Suprapubic skin (tissue), 4 donors: Measurements from ENCODE around the gene GAK. TPM values are rescaled to one million over a fixed set of nuclear protein-coding genes. Genes with fewer than 3 reads are reported as not detected.

ENCODE experiments used
- DNase-seq, 2 donors: peaks; one replicate each; pipeline ENCODE4 v3.0.0-alpha.2; 2019; ENCODE audit warnings: low spot score in 2 of 2
- H3K27ac ChIP-seq: fragments of 200-600 bp; sonication (generic); one replicate; pipeline ENCODE4 v1.5.1; 2019
- H3K27me3 ChIP-seq: fragments of 200-600 bp; sonication (generic); one replicate; pipeline ENCODE4 v1.5.1; 2019
- H3K36me3 ChIP-seq: fragments of 200-600 bp; sonication (generic); one replicate; pipeline ENCODE4 v1.5.1; 2019
- H3K4me1 ChIP-seq: fragments of 200-600 bp; sonication (generic); one replicate; pipeline ENCODE4 v1.5.1; 2019
- H3K4me3 ChIP-seq: fragments of 200-600 bp; sonication (generic); one replicate; pipeline ENCODE4 v1.5.1; 2019; ENCODE audit warnings: mild to moderate bottlenecking
- H3K9me3 ChIP-seq: fragments of 200-600 bp; sonication (generic); one replicate; pipeline ENCODE4 v1.5.1; 2019
- EP300 ChIP-seq: sonication (generic); formaldehyde crosslinking; IDR thresholded peaks from one replicate; pipeline ENCODE4 v1.6.1; 2017; ENCODE audit warnings: antibody characterized with exemption
- POLR2A ChIP-seq, 2 donors: fragments of 450-650 bp; IDR thresholded peaks; one replicate each; pipeline ENCODE4 v1.6.1; 2017; ENCODE audit warnings: antibody characterized with exemption in 2 of 2, mild to moderate bottlenecking in 2 of 2, moderate library complexity in 2 of 2
- POLR2AphosphoS5 ChIP-seq, 3 donors: sonication (generic); formaldehyde crosslinking; IDR thresholded peaks; one replicate each; pipeline ENCODE4 v1.6.1; 2017; ENCODE audit warnings: antibody characterized with exemption in 3 of 3
- WGBS: methylation state at CpG from one replicate; pipeline ENCODE4 v1.1.5; 2018; 5-methylcytosine and 5-hydroxymethylcytosine counted together
- total RNA-seq, 4 donors: library from RNA; depleted of rRNA; stranded (reverse); fragments of >200 nt; gene quantifications; one replicate each; pipeline ENCODE4 v1.1.0, GENCODE V29; 2016
- TF ChIP-seq, protein P1 (sequence below), 2 donors: fragments of 200-600 bp in 1 of 2; fragments of 450-650 bp in 1 of 2; sonication (generic) in 1 of 2; IDR thresholded peaks; one replicate each; pipeline ENCODE4 v1.5.1; 2016 to 2019; ENCODE audit warnings: antibody characterized with exemption in 2 of 2, mild to moderate bottlenecking in 1 of 2, moderate library complexity in 1 of 2

GAK gene
- total RNA-seq, 4 donors from 2014 or later = 108 to 166 (median 132) TPM

- peaks cover 81% of the 10 kb centered on the region for H3K36me3 ChIP-seq
- 89% methylated on average over 15 of the region's 17 CpGs for WGBS
- H3K27me3 ChIP-seq = no peaks in the 10 kb centered on the region
- TF ChIP-seq, protein P1, sequence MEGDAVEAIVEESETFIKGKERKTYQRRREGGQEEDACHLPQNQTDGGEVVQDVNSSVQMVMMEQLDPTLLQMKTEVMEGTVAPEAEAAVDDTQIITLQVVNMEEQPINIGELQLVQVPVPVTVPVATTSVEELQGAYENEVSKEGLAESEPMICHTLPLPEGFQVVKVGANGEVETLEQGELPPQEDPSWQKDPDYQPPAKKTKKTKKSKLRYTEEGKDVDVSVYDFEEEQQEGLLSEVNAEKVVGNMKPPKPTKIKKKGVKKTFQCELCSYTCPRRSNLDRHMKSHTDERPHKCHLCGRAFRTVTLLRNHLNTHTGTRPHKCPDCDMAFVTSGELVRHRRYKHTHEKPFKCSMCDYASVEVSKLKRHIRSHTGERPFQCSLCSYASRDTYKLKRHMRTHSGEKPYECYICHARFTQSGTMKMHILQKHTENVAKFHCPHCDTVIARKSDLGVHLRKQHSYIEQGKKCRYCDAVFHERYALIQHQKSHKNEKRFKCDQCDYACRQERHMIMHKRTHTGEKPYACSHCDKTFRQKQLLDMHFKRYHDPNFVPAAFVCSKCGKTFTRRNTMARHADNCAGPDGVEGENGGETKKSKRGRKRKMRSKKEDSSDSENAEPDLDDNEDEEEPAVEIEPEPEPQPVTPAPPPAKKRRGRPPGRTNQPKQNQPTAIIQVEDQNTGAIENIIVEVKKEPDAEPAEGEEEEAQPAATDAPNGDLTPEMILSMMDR (IDR thresholded peaks at IDR 0.05) = no peak
- no peak for TF ChIP-seq POLR2A (IDR thresholded peaks at IDR 0.05)
- TF ChIP-seq POLR2AphosphoS5 (IDR thresholded peaks at IDR 0.05) = no peak
- no peak for TF ChIP-seq EP300
- DNase-seq = no peak
- peaks cover 15% of the 10 kb centered on the region for H3K4me1 ChIP-seq
- H3K27ac ChIP-seq = no peak overlapping the region
- no peaks in the 10 kb centered on the region for H3K9me3 ChIP-seq
- no peak overlapping the region for H3K4me3 ChIP-seq
Observed at GRCh38 chr4:958696-959337, 26.7 kb upstream of the GAK start.

DNA sequence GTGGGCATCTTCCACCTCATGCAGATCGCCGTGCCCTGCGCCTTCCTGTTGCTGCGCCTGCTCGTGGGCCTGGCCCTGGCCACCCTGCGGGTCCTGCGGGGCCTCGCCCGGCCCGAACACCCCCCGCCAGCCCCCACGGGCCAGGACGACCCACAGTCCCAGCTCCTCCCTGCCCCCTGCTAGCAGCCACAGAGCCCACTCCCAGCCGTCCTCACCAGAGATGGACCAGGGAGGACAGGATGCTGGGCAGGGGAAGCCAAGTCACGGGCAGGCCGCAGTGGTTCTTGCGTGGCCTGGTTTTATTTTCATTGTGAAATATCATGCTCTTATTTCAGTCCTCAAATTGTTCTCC, 26.2 kb upstream of the GAK start:
- Histone ChIP-seq H3K27me3 (no peaks in the 10 kb centered on the region), H3K27ac (no peak overlapping the region), H3K4me3 (no peak overlapping the region), H3K9me3 (no peaks in the 10 kb centered on the region), H3K4me1 (peaks cover 15% of the 10 kb centered on the region), H3K36me3 (peaks cover 86% of the 10 kb centered on the region)
- TF ChIP-seq EP300 (no peak), POLR2A (IDR thresholded peaks at IDR 0.05) (no peak), POLR2AphosphoS5 (IDR thresholded peaks at IDR 0.05) (no peak)
- TF ChIP-seq, protein P1 (IDR thresholded peaks at IDR 0.05) = no peak
- DNase-seq = no peak
- 90% methylated on average over 17 of the region's 17 CpGs for WGBS

DNA sequence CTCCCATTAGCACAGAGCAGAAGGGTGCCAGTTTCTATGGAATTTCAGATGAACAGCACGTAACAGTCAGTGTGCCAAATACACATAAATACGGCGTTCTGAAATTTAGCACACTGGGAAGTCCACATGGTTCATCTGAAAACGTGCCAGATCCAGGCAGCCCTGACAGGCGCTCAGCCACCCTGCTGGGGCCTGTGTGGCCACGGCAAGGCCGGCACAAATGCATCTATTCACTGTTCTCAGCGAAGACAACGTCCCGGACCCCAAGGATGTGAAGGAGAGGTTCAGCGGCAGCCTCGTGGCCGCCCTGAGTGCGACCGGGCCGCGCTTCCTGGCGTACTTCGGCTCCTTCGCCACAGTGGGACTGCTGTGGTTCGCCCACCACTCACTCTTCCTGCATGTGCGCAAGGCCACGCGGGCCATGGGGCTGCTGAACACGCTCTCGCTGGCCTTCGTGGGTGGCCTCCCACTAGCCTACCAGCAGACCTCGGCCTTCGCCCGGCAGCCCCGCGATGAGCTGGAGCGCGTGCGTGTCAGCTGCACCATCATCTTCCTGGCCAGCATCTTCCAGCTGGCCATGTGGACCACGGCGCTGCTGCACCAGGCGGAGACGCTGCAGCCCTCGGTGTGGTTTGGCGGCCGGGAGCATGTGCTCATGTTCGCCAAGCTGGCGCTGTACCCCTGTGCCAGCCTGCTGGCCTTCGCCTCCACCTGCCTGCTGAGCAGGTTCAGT, 25.6 kb upstream of the GAK start:
- Histone ChIP-seq H3K4me1 (peaks cover 15% of the 10 kb centered on the region), H3K9me3 (no peaks in the 10 kb centered on the region), H3K4me3 (no peak overlapping the region), H3K27ac (no peak overlapping the region), H3K27me3 (no peaks in the 10 kb centered on the region), H3K36me3 (peaks cover 91% of the 10 kb centered on the region)
- WGBS = 91% methylated on average over 26 of the region's 45 CpGs
- no peak for DNase-seq
- TF ChIP-seq EP300 (no peak), POLR2A (IDR thresholded peaks at IDR 0.05) (no peak), POLR2AphosphoS5 (IDR thresholded peaks at IDR 0.05) (no peak)
- TF ChIP-seq, protein P1 (IDR thresholded peaks at IDR 0.05) = no peak

- peaks cover 11% of the 10 kb centered on the region for H3K4me1 ChIP-seq
- DNase-seq = no peak
- no peaks in the 10 kb centered on the region for H3K27me3 ChIP-seq
- H3K9me3 ChIP-seq = no peaks in the 10 kb centered on the region
- peaks cover 87% of the 10 kb centered on the region for H3K36me3 ChIP-seq
- no peak overlapping the region for H3K27ac ChIP-seq
- WGBS = 78% methylated on average over 8 of the region's 8 CpGs
- H3K4me3 ChIP-seq = no peak overlapping the region
- no peak for TF ChIP-seq POLR2AphosphoS5 (IDR thresholded peaks at IDR 0.05)
- TF ChIP-seq EP300 = no peak
- TF ChIP-seq, protein P1 (IDR thresholded peaks at IDR 0.05) = no peak
- TF ChIP-seq POLR2A (IDR thresholded peaks at IDR 0.05) = no peak
Observed at GRCh38 chr4:957231-957580, 25.1 kb upstream of the GAK start.

- peaks cover 6% of the 10 kb centered on the region for H3K4me1 ChIP-seq
- WGBS = 79% methylated on average over 14 of the region's 14 CpGs
- H3K9me3 ChIP-seq = no peaks in the 10 kb centered on the region
- H3K27me3 ChIP-seq = no peaks in the 10 kb centered on the region
- TF ChIP-seq, protein P1 (IDR thresholded peaks at IDR 0.05) = no peak
- TF ChIP-seq EP300 = no peak
- no peak for TF ChIP-seq POLR2A (IDR thresholded peaks at IDR 0.05)
- TF ChIP-seq POLR2AphosphoS5 (IDR thresholded peaks at IDR 0.05) = no peak
- peaks cover 84% of the 10 kb centered on the region for H3K36me3 ChIP-seq
- H3K4me3 ChIP-seq = no peak overlapping the region
- no peak for DNase-seq
- no peak overlapping the region for H3K27ac ChIP-seq
Observed at GRCh38 chr4:956531-957230, 24.6 kb upstream of the GAK start.
